ENCODE data around the gene YWHAE.

DNA sequence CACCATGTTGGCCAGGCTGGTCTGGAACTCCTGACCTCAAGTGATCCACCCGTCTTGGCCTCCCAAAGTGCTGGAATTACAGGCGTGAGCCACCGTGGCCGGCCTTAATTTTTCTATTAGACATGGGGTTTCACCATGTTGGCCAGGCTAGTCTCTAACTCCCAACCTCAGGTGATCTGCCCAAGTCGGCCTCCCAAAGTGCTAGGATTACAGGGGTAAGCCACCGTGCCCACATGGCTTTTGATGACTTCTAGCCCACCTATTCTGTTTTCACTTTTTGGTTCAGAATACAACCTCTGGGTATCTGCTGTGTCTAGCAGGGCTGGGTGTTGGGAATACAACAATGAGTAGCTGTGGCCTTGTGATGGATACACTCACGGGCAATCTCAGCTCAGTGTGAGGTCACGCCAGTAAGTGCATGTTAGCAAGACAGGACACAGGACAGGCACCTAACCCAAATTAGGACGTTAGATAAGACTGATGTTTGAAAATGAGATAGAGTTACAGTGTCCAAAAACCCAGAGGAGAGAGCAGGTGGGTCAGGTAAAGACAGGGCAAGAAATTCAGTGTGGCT is 14.1 kb upstream of the YWHAE start:
- TF ChIP-seq, protein P1, sequence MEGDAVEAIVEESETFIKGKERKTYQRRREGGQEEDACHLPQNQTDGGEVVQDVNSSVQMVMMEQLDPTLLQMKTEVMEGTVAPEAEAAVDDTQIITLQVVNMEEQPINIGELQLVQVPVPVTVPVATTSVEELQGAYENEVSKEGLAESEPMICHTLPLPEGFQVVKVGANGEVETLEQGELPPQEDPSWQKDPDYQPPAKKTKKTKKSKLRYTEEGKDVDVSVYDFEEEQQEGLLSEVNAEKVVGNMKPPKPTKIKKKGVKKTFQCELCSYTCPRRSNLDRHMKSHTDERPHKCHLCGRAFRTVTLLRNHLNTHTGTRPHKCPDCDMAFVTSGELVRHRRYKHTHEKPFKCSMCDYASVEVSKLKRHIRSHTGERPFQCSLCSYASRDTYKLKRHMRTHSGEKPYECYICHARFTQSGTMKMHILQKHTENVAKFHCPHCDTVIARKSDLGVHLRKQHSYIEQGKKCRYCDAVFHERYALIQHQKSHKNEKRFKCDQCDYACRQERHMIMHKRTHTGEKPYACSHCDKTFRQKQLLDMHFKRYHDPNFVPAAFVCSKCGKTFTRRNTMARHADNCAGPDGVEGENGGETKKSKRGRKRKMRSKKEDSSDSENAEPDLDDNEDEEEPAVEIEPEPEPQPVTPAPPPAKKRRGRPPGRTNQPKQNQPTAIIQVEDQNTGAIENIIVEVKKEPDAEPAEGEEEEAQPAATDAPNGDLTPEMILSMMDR (conservative IDR thresholded peaks at IDR 0.05 in 1 of 2, IDR thresholded peaks at IDR 0.05 in 1 of 2; ENCODE audit: low read depth in 1 of 2, low read length in 2 of 2): no peak
- no peak for TF ChIP-seq EZH2 (IDR thresholded peaks at IDR 0.05; ENCODE audit: low read length, missing control alignments)
